NT2/D1 (cell line): ENCODE measurements around the gene MAD1L1.

Experiments used
- DNase-seq: peaks from one replicate; pipeline ENCODE4 v3.0.0-alpha.2; 2011; ENCODE audit warnings: low read depth, low spot score
- H3K27me3 ChIP-seq: 2 replicates; pipeline ENCODE4 v1.6.0; 2011; ENCODE audit warnings: mild to moderate bottlenecking; ENCODE audit not compliant: insufficient read length, insufficient read depth
- H3K36me3 ChIP-seq: 2 replicates; pipeline ENCODE4 v1.6.1; 2011; ENCODE audit warnings: mild to moderate bottlenecking, low read length, mixed read lengths; ENCODE audit not compliant: insufficient read depth, insufficient read length
- H3K4me1 ChIP-seq: 2 replicates; pipeline ENCODE4 v1.5.1; 2011; ENCODE audit not compliant: insufficient read depth, insufficient read length
- H3K4me3 ChIP-seq: 2 replicates; pipeline ENCODE4 v1.5.1; 2011; ENCODE audit warnings: low read depth; ENCODE audit not compliant: insufficient read length
- H3K9ac ChIP-seq: 2 replicates; pipeline ENCODE4 v1.6.0; 2011; ENCODE audit warnings: low read depth; ENCODE audit not compliant: insufficient read length
- H3K9me3 ChIP-seq: 2 replicates; pipeline ENCODE4 v1.5.1; 2011; ENCODE audit warnings: mild to moderate bottlenecking, low read length; ENCODE audit not compliant: insufficient read depth
- SUZ12 ChIP-seq: IDR thresholded peaks from 2 replicates; pipeline ENCODE4 v1.6.1; 2011; ENCODE audit not compliant: insufficient read length, insufficient read depth; ENCODE audit errors: extremely low read depth
- YY1 ChIP-seq: IDR thresholded peaks from 2 replicates; pipeline ENCODE4 v1.6.1; 2011; ENCODE audit not compliant: insufficient read length, insufficient read depth
- ZNF274 ChIP-seq: IDR thresholded peaks from 2 replicates; pipeline ENCODE4 v1.6.1; 2011; ENCODE audit warnings: mild to moderate bottlenecking, low read depth, low read length

Gene MAD1L1

GRCh38 chr7:2094454-2095045, 138.2 kb downstream of the MAD1L1 start:
- no peak for DNase-seq
- Histone ChIP-seq H3K36me3 (peaks cover 46% of the 10 kb centered on the region), H3K4me1 (peaks cover 14% of the 10 kb centered on the region), H3K4me3 (no peak overlapping the region), H3K9ac (no peak overlapping the region), H3K27me3 (no peaks in the 10 kb centered on the region), H3K9me3 (no peaks in the 10 kb centered on the region)
- TF ChIP-seq SUZ12: no peak
- TF ChIP-seq ZNF274: no peak
- no peak for TF ChIP-seq YY1

- no peak for TF ChIP-seq YY1
- TF ChIP-seq SUZ12: no peak
- TF ChIP-seq ZNF274: no peak
- peaks cover 44% of the 10 kb centered on the region for H3K36me3 ChIP-seq
- no peak for DNase-seq
- peaks cover 9% of the 10 kb centered on the region for H3K4me1 ChIP-seq
- no peaks in the 10 kb centered on the region for H3K9me3 ChIP-seq
- H3K9ac ChIP-seq: no peak overlapping the region
- no peaks in the 10 kb centered on the region for H3K27me3 ChIP-seq
- no peak overlapping the region for H3K4me3 ChIP-seq
Observed at GRCh38 chr7:2093843-2094220, 138.9 kb downstream of the MAD1L1 start.

GRCh38 chr7:2093215-2093842, 139.4 kb downstream of the MAD1L1 start:
- no peak for DNase-seq
- no peak for TF ChIP-seq ZNF274
- TF ChIP-seq YY1: no peak
- no peak for TF ChIP-seq SUZ12
- H3K4me1 ChIP-seq: peaks cover 9% of the 10 kb centered on the region
- H3K27me3 ChIP-seq: no peaks in the 10 kb centered on the region
- peaks cover 48% of the 10 kb centered on the region for H3K36me3 ChIP-seq
- no peaks in the 10 kb centered on the region for H3K9me3 ChIP-seq
- no peak overlapping the region for H3K9ac ChIP-seq
- no peak overlapping the region for H3K4me3 ChIP-seq

- Histone ChIP-seq H3K9ac (no peak overlapping the region), H3K9me3 (no peaks in the 10 kb centered on the region), H3K4me1 (peaks cover 5% of the 10 kb centered on the region), H3K4me3 (no peak overlapping the region), H3K36me3 (peaks cover 44% of the 10 kb centered on the region), H3K27me3 (no peaks in the 10 kb centered on the region)
- no peak for DNase-seq
- TF ChIP-seq SUZ12 (no peak), ZNF274 (no peak), YY1 (no peak)
Observed at GRCh38 chr7:2092279-2092678, 140.5 kb downstream of the MAD1L1 start.

GRCh38 chr7:2090526-2091520, 141.9 kb downstream of the MAD1L1 start:
- H3K27me3 ChIP-seq: no peaks in the 10 kb centered on the region
- H3K9ac ChIP-seq: no peak overlapping the region
- no peaks in the 10 kb centered on the region for H3K9me3 ChIP-seq
- no peak overlapping the region for H3K4me3 ChIP-seq
- peaks cover 2% of the 10 kb centered on the region for H3K4me1 ChIP-seq
- no peak for TF ChIP-seq SUZ12
- TF ChIP-seq YY1: no peak
- TF ChIP-seq ZNF274: no peak
- DNase-seq: no peak
- peaks cover 43% of the 10 kb centered on the region for H3K36me3 ChIP-seq

GRCh38 chr7:2088801-2089200, 143.9 kb downstream of the MAD1L1 start:
- no peak for DNase-seq
- TF ChIP-seq ZNF274 (no peak), SUZ12 (no peak), YY1 (no peak)
- H3K9ac ChIP-seq: no peak overlapping the region
- H3K36me3 ChIP-seq: peaks cover 50% of the 10 kb centered on the region
- H3K27me3 ChIP-seq: no peaks in the 10 kb centered on the region
- no peak overlapping the region for H3K4me3 ChIP-seq
- no peaks in the 10 kb centered on the region for H3K9me3 ChIP-seq
- H3K4me1 ChIP-seq: no peaks in the 10 kb centered on the region

GRCh38 chr7:2087744-2088143, 145.0 kb downstream of the MAD1L1 start:
- no peak for TF ChIP-seq ZNF274
- no peak for TF ChIP-seq YY1
- no peak for TF ChIP-seq SUZ12
- peaks cover 52% of the 10 kb centered on the region for H3K36me3 ChIP-seq
- no peaks in the 10 kb centered on the region for H3K9me3 ChIP-seq
- H3K4me3 ChIP-seq: no peak overlapping the region
- no peaks in the 10 kb centered on the region for H3K4me1 ChIP-seq
- no peak for DNase-seq
- H3K9ac ChIP-seq: no peak overlapping the region
- H3K27me3 ChIP-seq: no peaks in the 10 kb centered on the region
